HG02970 (cell line): ENCODE results near the gene PPP6C.

Source experiments
- ATAC-seq: cut with Tn5 transposase; IDR thresholded peaks from one replicate; pipeline ENCODE4 v1.9.1; 2021; ENCODE audit warnings: mild to moderate bottlenecking, moderate library complexity, moderate number of reproducible peaks; ENCODE audit not compliant: unreplicated experiment, low FRiP score

The PPP6C gene

DNA sequence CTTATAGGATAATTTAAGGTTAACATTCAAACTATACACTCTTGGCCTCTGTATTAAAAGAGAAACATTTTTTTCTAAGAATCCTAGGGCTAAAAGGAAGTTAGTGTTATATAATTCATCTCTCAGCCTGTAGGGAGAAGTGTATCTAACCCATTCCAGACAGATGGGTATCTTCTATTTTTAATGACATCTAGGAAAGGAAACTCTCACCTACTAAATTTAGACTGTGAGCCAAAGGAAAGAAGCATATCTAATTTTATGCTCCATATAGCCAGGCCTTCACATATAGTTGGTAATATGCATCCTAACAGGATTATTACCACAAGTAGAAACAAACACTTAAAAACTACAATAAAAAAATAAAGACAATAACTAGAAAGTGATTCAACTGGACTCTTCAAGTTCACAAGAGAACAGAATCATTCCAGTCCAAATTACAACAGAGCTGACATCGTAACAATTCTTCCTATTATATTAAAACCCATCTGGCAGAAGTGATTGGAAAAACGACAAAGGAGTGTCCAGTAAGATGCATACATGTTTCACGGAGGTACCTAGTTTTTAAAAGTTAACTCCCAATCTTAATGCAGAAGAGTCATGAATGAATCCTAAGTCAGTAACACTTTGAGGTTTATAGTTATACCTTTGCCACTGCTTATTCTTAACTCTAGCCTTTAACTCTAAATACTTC, 85.7 kb downstream of the PPP6C start:
- ATAC-seq, result no peak

DNA sequence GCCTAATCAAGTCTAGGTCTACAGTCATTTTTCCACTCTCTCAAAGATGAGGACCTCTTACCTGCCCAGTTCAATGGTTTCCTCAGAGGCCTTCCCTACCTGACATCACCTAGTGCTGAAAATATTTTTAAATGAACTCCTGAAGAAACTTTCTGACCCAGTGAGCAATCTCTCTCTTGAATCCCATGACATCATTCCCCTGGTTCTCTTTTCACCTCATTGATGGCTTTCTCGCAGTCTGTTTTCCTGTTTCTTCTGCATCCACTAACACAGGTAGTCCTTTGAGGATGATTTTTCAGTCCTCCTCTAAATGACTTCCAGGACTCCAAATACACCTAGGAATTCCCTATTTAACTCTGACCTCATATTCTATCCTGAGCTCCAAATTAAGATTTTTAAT, 86.6 kb downstream of the PPP6C start:
- ATAC-seq, result no peak

DNA sequence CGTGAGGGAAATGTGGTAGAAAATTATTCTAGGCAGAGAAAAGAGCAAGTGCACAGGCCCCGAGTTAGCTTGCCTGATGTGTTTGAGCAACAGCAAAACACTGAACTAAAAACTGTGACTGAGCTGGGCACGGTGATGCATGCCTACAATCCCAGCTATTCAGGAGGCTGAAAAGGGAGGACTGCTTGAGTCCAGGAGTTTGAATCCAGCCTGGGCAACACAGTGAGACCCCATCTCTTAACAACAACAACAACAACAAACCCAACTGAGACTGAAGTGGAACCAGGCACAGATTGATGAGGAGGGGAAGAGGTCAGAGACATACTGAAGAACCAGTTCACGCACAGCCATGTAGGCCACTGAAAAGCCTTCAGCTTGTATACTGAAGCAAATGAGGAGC, 88.8 kb downstream of the PPP6C start:
- ATAC-seq, result no peak

DNA sequence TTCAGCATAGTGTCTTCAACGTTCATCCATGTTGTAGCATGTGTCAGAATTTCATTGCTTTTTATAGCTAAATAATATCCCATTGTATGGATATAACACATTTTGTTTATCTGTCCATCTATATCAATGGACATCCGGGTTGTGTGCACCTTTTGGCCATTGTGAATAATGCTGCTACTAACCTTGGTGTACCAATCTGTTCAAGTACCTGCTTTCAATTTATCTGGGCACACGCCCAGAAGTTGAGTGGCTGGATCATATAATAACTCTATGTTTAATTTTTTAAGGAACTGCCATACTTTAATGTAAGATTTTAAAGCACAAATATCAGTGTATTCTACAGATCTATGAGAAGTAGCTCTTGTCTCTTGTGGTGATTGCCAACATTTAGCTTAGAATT, 89.8 kb downstream of the PPP6C start:
- no peak for ATAC-seq
